ENCODE data around the gene ZSCAN21.

- TF ChIP-seq CTCF (IDR thresholded peaks at IDR 0.05): no peak
- TF ChIP-seq POLR2A (IDR thresholded peaks at IDR 0.05): no peak
These were observed 57.1 kb downstream of the ZSCAN21 start for GRCh38 chr7:100106633-100107032.
